ENCODE results near the gene RARG.
A peak's percentile ranks its signal among the peaks of the same experiment; 100 is the strongest.

The RARG gene

GRCh38 chr12:53192531-53193021 lies 39.4 kb downstream of the RARG start:
- H3K36me3 ChIP-seq (ENCODE audit: control insufficient read depth, insufficient read depth, low read length) = no peaks in the 10 kb centered on the region
- no peak for TF ChIP-seq CTCF (IDR thresholded peaks at IDR 0.05)
- H3K4me1 ChIP-seq = peaks cover 8% of the 10 kb centered on the region

GRCh38 chr12:53191885-53192530 lies 40.0 kb downstream of the RARG start:
- H3K27me3 ChIP-seq (ENCODE audit: control insufficient read depth, insufficient read depth, low read length) = no peaks in the 10 kb centered on the region
- no peaks in the 10 kb centered on the region for H3K79me2 ChIP-seq
- H3K4me2 ChIP-seq (ENCODE audit: low read length) = no peak overlapping the region
- no peak overlapping the region for H3K9ac ChIP-seq
- no peaks in the 10 kb centered on the region for H3K36me3 ChIP-seq (ENCODE audit: control insufficient read depth, insufficient read depth, low read length)
- TF ChIP-seq CTCF (IDR thresholded peaks at IDR 0.05) = no peak
- H3K4me1 ChIP-seq = peaks cover 11% of the 10 kb centered on the region
- H3K4me3 ChIP-seq (ENCODE audit: low read depth, low read length) = no peak overlapping the region
- H3K27ac ChIP-seq = no peak overlapping the region
- no peak overlapping the region for H2AFZ ChIP-seq
- H3K9me3 ChIP-seq (ENCODE audit: control insufficient read depth, low read length) = no peaks in the 10 kb centered on the region

More at GRCh38 chr12:53192531-53193021, 39.4 kb downstream of the RARG start:
- H2AFZ ChIP-seq = no peak overlapping the region
- H3K27me3 ChIP-seq (ENCODE audit: control insufficient read depth, insufficient read depth, low read length) = no peaks in the 10 kb centered on the region
- H3K4me3 ChIP-seq (ENCODE audit: low read depth, low read length) = no peak overlapping the region
- H3K27ac ChIP-seq = no peak overlapping the region
- H3K4me2 ChIP-seq (ENCODE audit: low read length) = no peak overlapping the region
- no peak overlapping the region for H3K9ac ChIP-seq
- H3K9me3 ChIP-seq (ENCODE audit: control insufficient read depth, low read length) = no peaks in the 10 kb centered on the region
- H3K79me2 ChIP-seq = no peaks in the 10 kb centered on the region

GRCh38 chr12:53191096-53191884 lies 40.7 kb downstream of the RARG start:
- Histone ChIP-seq H3K79me2 (no peaks in the 10 kb centered on the region), H3K4me3 (ENCODE audit: low read depth, low read length) (no peak overlapping the region), H2AFZ (no peak overlapping the region), H3K9me3 (ENCODE audit: control insufficient read depth, low read length) (no peaks in the 10 kb centered on the region), H3K4me2 (ENCODE audit: low read length) (no peak overlapping the region), H3K27me3 (ENCODE audit: control insufficient read depth, insufficient read depth, low read length) (no peaks in the 10 kb centered on the region), H3K4me1 (peaks cover 18% of the 10 kb centered on the region), H3K27ac (no peak overlapping the region), H3K36me3 (ENCODE audit: control insufficient read depth, insufficient read depth, low read length) (no peaks in the 10 kb centered on the region), H3K9ac (no peak overlapping the region)
- TF ChIP-seq CTCF (IDR thresholded peaks at IDR 0.05) = no peak

- no peak overlapping the region for H3K9ac ChIP-seq
- H2AFZ ChIP-seq = no peak overlapping the region
- H3K4me3 ChIP-seq (ENCODE audit: low read depth, low read length) = no peak overlapping the region
- H3K4me2 ChIP-seq (ENCODE audit: low read length) = no peak overlapping the region
- no peaks in the 10 kb centered on the region for H3K27me3 ChIP-seq (ENCODE audit: control insufficient read depth, insufficient read depth, low read length)
- no peak overlapping the region for H3K27ac ChIP-seq
- no peaks in the 10 kb centered on the region for H3K9me3 ChIP-seq (ENCODE audit: control insufficient read depth, low read length)
- peaks cover 29% of the 10 kb centered on the region for H3K4me1 ChIP-seq
- H3K36me3 ChIP-seq (ENCODE audit: control insufficient read depth, insufficient read depth, low read length) = no peaks in the 10 kb centered on the region
- peak; percentile 82 for TF ChIP-seq CTCF (IDR thresholded peaks at IDR 0.05)
- H3K79me2 ChIP-seq = no peaks in the 10 kb centered on the region
Observed at GRCh38 chr12:53190108-53190729, 41.8 kb downstream of the RARG start.

Data from parathyroid adenoma (tissue), 2 donors.